K562 (cell line): ENCODE data around the gene KLHL22. TPM values are rescaled to one million over a fixed set of nuclear protein-coding genes. Genes with fewer than 3 reads are reported as not detected.

Source experiments
- ATF1 ChIP-seq, 2 experiments: fragments of 450-650 bp in 1 of 2; IDR thresholded peaks; 2 replicates each; pipeline ENCODE4 v1.6.1; 2016; ENCODE audit warnings: missing compliant biosample characterization in 1 of 2, missing genetic modification characterization in 1 of 2
- BACH1 ChIP-seq: fragments of 200-800 bp; sonication (Bioruptor generic); IDR thresholded peaks from 2 replicates; pipeline ENCODE4 v1.6.1; 2016; ENCODE audit warnings: missing genetic modification characterization, missing compliant biosample characterization
- ELF2 ChIP-seq: fragments of 250-450 bp; sonication (Bioruptor Pico); IDR thresholded peaks from 2 replicates; pipeline ENCODE4 v1.5.0; 2021; ENCODE audit warnings: mild to moderate bottlenecking
- ID3 ChIP-seq, 2 experiments: fragments of 250-450 bp in 1 of 2; fragments of 450-650 bp in 1 of 2; sonication (Bioruptor Pico) in 1 of 2; IDR thresholded peaks; 2 replicates each; pipeline versions ENCODE4 v1.6.1 to v1.8.0; 2016 to 2021; ENCODE audit warnings: mild to moderate bottlenecking in 2 of 2, moderate library complexity in 2 of 2, missing compliant biosample characterization in 1 of 2, missing genetic modification characterization in 1 of 2
- KAT7 ChIP-seq: sonication (generic); formaldehyde crosslinking; IDR thresholded peaks from 2 replicates; pipeline ENCODE4 v1.8.0; 2022; ENCODE audit warnings: missing genetic modification reagents, mild to moderate bottlenecking, borderline replicate concordance
- NCOR1 ChIP-seq: fragments of 450-650 bp; IDR thresholded peaks from 2 replicates; pipeline ENCODE4 v1.6.1; 2016; ENCODE audit warnings: mild to moderate bottlenecking, moderate library complexity
- PHF21A ChIP-seq: fragments of 450-650 bp; IDR thresholded peaks from 2 replicates; pipeline ENCODE4 v1.6.1; 2017; ENCODE audit warnings: low read depth, borderline replicate concordance
- PPARD ChIP-seq: fragments of 250-450 bp; sonication (Bioruptor Pico); IDR thresholded peaks from 2 replicates; pipeline ENCODE4 v1.8.0; 2022; ENCODE audit warnings: inconsistent platforms, mild to moderate bottlenecking, moderate library complexity
- SAP30 ChIP-seq: fragments of 200-600 bp; sonication (generic); IDR thresholded peaks from 2 replicates; pipeline ENCODE4 v1.6.1; 2012; ENCODE audit warnings: borderline replicate concordance, low read depth, mild to moderate bottlenecking, moderate library complexity, low read length, control low read depth, inconsistent platforms; ENCODE audit not compliant: insufficient read depth, poor library complexity, severe bottlenecking
- SNAPC5 ChIP-seq: fragments of 250-450 bp; sonication (Bioruptor Pico); IDR thresholded peaks from 2 replicates; pipeline ENCODE4 v1.8.0; 2021; ENCODE audit warnings: moderate library complexity, mild to moderate bottlenecking, inconsistent platforms
- SREBF1 ChIP-seq: fragments of 150-350 bp; IDR thresholded peaks from 2 replicates; pipeline ENCODE4 v1.6.1; 2014; ENCODE audit warnings: antibody characterized with exemption, low read depth, low read length, borderline replicate concordance
- STAT6 ChIP-seq: sonication (generic); formaldehyde crosslinking; IDR thresholded peaks from 2 replicates; pipeline ENCODE4 v1.8.1; 2023; ENCODE audit warnings: mild to moderate bottlenecking, missing genetic modification reagents
- TEAD4 ChIP-seq, 2 experiments: sonication (generic) in 1 of 2; formaldehyde crosslinking in 1 of 2; IDR thresholded peaks; 2 replicates each; pipeline versions ENCODE4 v1.6.1 to v1.8.0; 2012 to 2022; ENCODE audit warnings: borderline replicate concordance in 1 of 2, inconsistent platforms in 1 of 2, low read length in 1 of 2, mild to moderate bottlenecking in 1 of 2, missing genetic modification reagents in 1 of 2
- TFAP4 ChIP-seq: sonication (generic); formaldehyde crosslinking; IDR thresholded peaks from 2 replicates; pipeline ENCODE4 v1.8.0; 2022; ENCODE audit warnings: missing genetic modification reagents, mild to moderate bottlenecking, moderate library complexity, borderline replicate concordance
- USF1 ChIP-seq: sonication (generic); formaldehyde crosslinking; IDR thresholded peaks from 2 replicates; pipeline ENCODE4 v1.9.0; 2022; ENCODE audit warnings: mild to moderate bottlenecking, missing genetic modification reagents
- YBX1 ChIP-seq: fragments of 450-650 bp; IDR thresholded peaks from 2 replicates; pipeline ENCODE4 v1.7.1; 2016; ENCODE audit warnings: mild to moderate bottlenecking
- ZBTB26 ChIP-seq: fragments of 450-650 bp; formaldehyde crosslinking; IDR thresholded peaks from 2 replicates; pipeline ENCODE4 v1.4.0; 2022; ENCODE audit warnings: missing genetic modification characterization
- ZNF23 ChIP-seq: fragments of 250-450 bp; sonication (Bioruptor Pico); IDR thresholded peaks from 2 replicates; pipeline ENCODE4 v1.4.0; 2020; ENCODE audit warnings: mild to moderate bottlenecking
- ZNF316 ChIP-seq: fragments of 450-650 bp; IDR thresholded peaks from 2 replicates; pipeline ENCODE4 v1.6.1; 2016
- ZNF717 ChIP-seq: fragments of 250-450 bp; sonication (Bioruptor Pico); IDR thresholded peaks from 2 replicates; pipeline ENCODE4 v1.5.0; 2021
- polyA plus RNA-seq, 8 experiments: library from polyadenylated mRNA; depleted of rRNA in 4 of 8; stranded (reverse) in 5 of 8; unstranded in 3 of 8; fragments of >200 nt; fragmentation: Nextera tagmentation in 2 of 8; fragmentation: Illumina TruSeq in 1 of 8; extraction: Ambion mirVana in 2 of 8; extraction: Trizol in 1 of 8; gene quantifications; 2 replicates each; pipeline versions ENCODE4 v1.2.1 to v1.2.3, GENCODE V29; 2011 to 2014; ENCODE audit warnings: inconsistent platforms in 1 of 8, missing spikeins in 1 of 8
- total RNA-seq, 7 experiments: library from RNA; depleted of rRNA in 6 of 7; stranded (reverse); fragments of >200 nt in 6 of 7; fragmentation: Illumina TruSeq in 2 of 7; extraction: Trizol in 2 of 7; gene quantifications; 2 replicates each; pipeline versions ENCODE4 v1.2.1 to v1.2.3, GENCODE V29; 2011 to 2021; ENCODE audit warnings: low replicate concordance in 1 of 7

Gene KLHL22
- total and polyA plus RNA-seq, 9 of the 15 experiments (the other 6 are each of a cell fraction or from before 2014, with no cell fraction given) = 1.3 to 25.6 (median 15.2) TPM

- TF ChIP-seq KAT7 (CRISPR knock-in tag) (no peak), SNAPC5 (CRISPR knock-in tag) (no peak), ZNF23 (CRISPR knock-in tag) (no peak), TFAP4 (CRISPR knock-in tag) (no peak), YBX1 (no peak), SREBF1 (peak; percentile 21; the same call in 1 of the 2 replicates), ZBTB26 (CRISPR knock-in tag) (0 out of 2 replicates have a peak, but pooled peaks have one; percentile 69), PPARD (no peak), ZNF717 (CRISPR knock-in tag) (0 out of 2 replicates have a peak, but pooled peaks have one; percentile 77), USF1 (0 out of 2 replicates have a peak, but pooled peaks have one; percentile 5), ELF2 (CRISPR knock-in tag) (peak; percentile 70; the same call in 1 of the 2 replicates), ZNF316 (no peak), NCOR1 (no peak), PHF21A (no peak), SAP30 (peak; percentile 48), ID3 (CRISPR knock-in tag; IDR thresholded peaks at IDR 0.05) (peak; percentile 40; the same call in 1 of the 2 replicates), ID3 (tag; IDR thresholded peaks at IDR 0.05) (peak; percentile 79; the same call in 1 of the 2 replicates), TEAD4 (IDR thresholded peaks at IDR 0.05; ENCODE audit: low read length) (no peak), TEAD4 (CRISPR knock-in tag; IDR thresholded peaks at IDR 0.05; ENCODE audit: borderline replicate concordance) (peak; percentile 83), STAT6 (CRISPR knock-in tag) (peak; percentile 70; the same call in 1 of the 2 replicates), ATF1 (CRISPR knock-in tag; IDR thresholded peaks at IDR 0.05) (no peak), ATF1 (tag; IDR thresholded peaks at IDR 0.05) (no peak), BACH1 (tag) (no peak)
Measured at GRCh38 chr22:20522134-20523004, 26.8 kb upstream of the KLHL22 start (continued).
